Endothelial cell of umbilical vein (primary cell): ENCODE measurements around the gene ZNF365. TPM values are rescaled to one million over a fixed set of nuclear protein-coding genes. Genes with fewer than 3 reads are reported as not detected.

Experiments used
- BruUV-seq: library from RNA; stranded (reverse); fragments of 400-500 nt; replicated peaks from 2 replicates; lab custom pipeline; 2021; lab: Mats Ljungman, UMichigan
- CTCF ChIA-PET: fragments of 300-600, 350-600 bp; sonication (Branson Sonifier 250); formaldehyde crosslinking; loops from one replicate; lab custom pipeline; 2021; ENCODE audit warnings: antibody characterized with exemption, inconsistent platforms; lab: Charles Lee
- POLR2A ChIA-PET: fragments of 300-600, 350-600 bp; sonication (Branson Sonifier 250); formaldehyde crosslinking; loops from one replicate; lab custom pipeline; 2021; ENCODE audit warnings: antibody characterized with exemption, inconsistent platforms; lab: Charles Lee
- DNase-seq: peaks from one replicate; pipeline ENCODE4 v3.0.0-alpha.2; 2011; ENCODE audit warnings: low read depth, low spot score
- FAIRE-seq: peaks from 2 replicates; lab custom pipeline; 2011; peaks lifted over from hg19 to GRCh38; lab: Jason Lieb, UNC
- H2AFZ ChIP-seq: 2 replicates; pipeline ENCODE4 v1.6.0; 2012; ENCODE audit warnings: low read depth, low read length, control low read depth, inconsistent platforms
- H3K27ac ChIP-seq: 2 replicates; pipeline ENCODE4 v1.5.1; 2011; ENCODE audit warnings: low read depth, mild to moderate bottlenecking, control low read depth, low read length, moderate library complexity; ENCODE audit not compliant: insufficient read depth
- H3K27me3 ChIP-seq, 2 experiments: 2 replicates each; pipeline versions ENCODE4 v1.6.0 to v1.6.1; 2011; ENCODE audit warnings: low read length in 2 of 2, mixed read lengths in 1 of 2; ENCODE audit not compliant: control insufficient read depth in 2 of 2, insufficient read depth in 2 of 2
- H3K36me3 ChIP-seq, 2 experiments: 2 replicates in 1 of 2; 3 replicates in 1 of 2; pipeline ENCODE4 v1.5.1; 2011; ENCODE audit warnings: low read length in 2 of 2, mild to moderate bottlenecking in 1 of 2, moderate library complexity in 1 of 2; ENCODE audit not compliant: control insufficient read depth in 2 of 2, insufficient read depth in 2 of 2; ENCODE audit errors: extremely low read depth in 1 of 2
- H3K4me1 ChIP-seq: 3 replicates; pipeline ENCODE4 v1.5.1; 2011; ENCODE audit warnings: mild to moderate bottlenecking, low read length; ENCODE audit not compliant: control insufficient read depth, insufficient read depth; ENCODE audit errors: extremely low read depth
- H3K4me2 ChIP-seq: 2 replicates; pipeline ENCODE4 v1.6.1; 2011; ENCODE audit warnings: low read length, control low read depth, mixed read lengths; ENCODE audit not compliant: insufficient read depth
- H3K4me3 ChIP-seq, 3 experiments: fragments of 200-600 bp in 1 of 3; sonication (generic), shearing (Covaris generic) in 1 of 3; replicated peaks in 1 of 3; 2 replicates each; pipeline ENCODE4 v1.5.1; 2011 to 2016; ENCODE audit warnings: control low read depth in 3 of 3, low read length in 3 of 3, mild to moderate bottlenecking in 2 of 3, inconsistent platforms in 1 of 3, low read depth in 1 of 3, moderate library complexity in 1 of 3; ENCODE audit not compliant: insufficient read depth in 1 of 3
- H3K79me2 ChIP-seq: 2 replicates; pipeline ENCODE4 v1.6.0; 2012; ENCODE audit warnings: low read length, inconsistent platforms; ENCODE audit not compliant: control insufficient read depth, insufficient read depth
- H3K9ac ChIP-seq: replicated peaks from 2 replicates; pipeline ENCODE3; 2011; ENCODE audit warnings: low read length, control low read depth; ENCODE audit not compliant: insufficient read depth; ENCODE audit errors: extremely low read depth
- H3K9me1 ChIP-seq: replicated peaks from 3 replicates; pipeline ENCODE4 v1.6.0; 2011; ENCODE audit warnings: mild to moderate bottlenecking, low read length; ENCODE audit not compliant: control insufficient read depth, insufficient read depth; ENCODE audit errors: extremely low read depth
- H3K9me3 ChIP-seq: replicated peaks from 2 replicates; pipeline ENCODE4 v1.5.1; 2012; ENCODE audit warnings: low read length, inconsistent platforms; ENCODE audit not compliant: control insufficient read depth, insufficient read depth
- H4K20me1 ChIP-seq: replicated peaks from 2 replicates; pipeline ENCODE3; 2011; ENCODE audit warnings: mild to moderate bottlenecking, low read length; ENCODE audit not compliant: control insufficient read depth, insufficient read depth; ENCODE audit errors: extremely low read depth
- FOS ChIP-seq: IDR thresholded peaks from 2 replicates; pipeline ENCODE4 v1.6.1; 2011; ENCODE audit warnings: mild to moderate bottlenecking, low read length, moderate library complexity, borderline replicate concordance; ENCODE audit not compliant: insufficient read depth
- JUN ChIP-seq: IDR thresholded peaks from 2 replicates; pipeline ENCODE4 v1.6.1; 2011; ENCODE audit warnings: borderline replicate concordance, low read depth; ENCODE audit not compliant: insufficient read length, insufficient read depth
- MYC ChIP-seq: IDR thresholded peaks from one replicate; pipeline ENCODE4 v1.6.1; 2011; ENCODE audit warnings: mild to moderate bottlenecking, low read depth, low read length
- POLR2AphosphoS5 ChIP-seq: IDR thresholded peaks from 2 replicates; pipeline ENCODE4 v1.6.1; 2012; ENCODE audit warnings: low read depth, mild to moderate bottlenecking, control low read depth, low read length, moderate library complexity; ENCODE audit not compliant: insufficient read depth
- dilution Hi-C: fragments of 300-500 bp; cut with MboI; formaldehyde crosslinking; loops from one replicate; pipeline ENCODE4 v1.15.0; 2019; ENCODE audit warnings: low sequenced_read_pairs; ENCODE audit not compliant: extremely low pct_ligation_motif_present
- intact Hi-C: fragments of 100-400 bp; cut with micrococcal nuclease; formaldehyde crosslinking; loops from one replicate; pipeline ENCODE4 v1.10.0; 2022
- polyA plus RNA-seq, 4 experiments: library from polyadenylated mRNA; depleted of rRNA in 3 of 4; stranded (reverse) in 3 of 4; unstranded in 1 of 4; fragments of >200 nt; gene quantifications; 2 replicates each; pipeline versions ENCODE4 v1.2.1 to v1.2.3, GENCODE V29; 2011 to 2012; ENCODE audit warnings: missing spikeins in 1 of 4
- total RNA-seq: library from RNA; stranded (reverse); gene quantifications from 2 replicates; pipeline ENCODE4 v1.2.3, GENCODE V29; 2021
- TF ChIP-seq, protein P1 (sequence below): IDR thresholded peaks from 2 replicates; pipeline ENCODE4 v1.6.1; 2011; ENCODE audit not compliant: insufficient read depth, insufficient read length
- TF ChIP-seq, protein P2 (sequence below), 2 donors: IDR thresholded peaks; 1 replicate in 1 of 2; 2 replicates in 1 of 2; pipeline ENCODE4 v1.5.1; 2011; ENCODE audit warnings: low read length in 2 of 2, mild to moderate bottlenecking in 2 of 2, moderate library complexity in 2 of 2, control low read depth in 1 of 2, inconsistent platforms in 1 of 2, low read depth in 1 of 2; ENCODE audit not compliant: insufficient read depth in 1 of 2; ENCODE audit errors: extremely low read depth in 1 of 2

Gene ZNF365
- total and polyA plus RNA-seq, 2 donors (not counting 3 experiments of a cell fraction or from before 2014, with no cell fraction given): 1.3 to 2.9 TPM

DNA sequence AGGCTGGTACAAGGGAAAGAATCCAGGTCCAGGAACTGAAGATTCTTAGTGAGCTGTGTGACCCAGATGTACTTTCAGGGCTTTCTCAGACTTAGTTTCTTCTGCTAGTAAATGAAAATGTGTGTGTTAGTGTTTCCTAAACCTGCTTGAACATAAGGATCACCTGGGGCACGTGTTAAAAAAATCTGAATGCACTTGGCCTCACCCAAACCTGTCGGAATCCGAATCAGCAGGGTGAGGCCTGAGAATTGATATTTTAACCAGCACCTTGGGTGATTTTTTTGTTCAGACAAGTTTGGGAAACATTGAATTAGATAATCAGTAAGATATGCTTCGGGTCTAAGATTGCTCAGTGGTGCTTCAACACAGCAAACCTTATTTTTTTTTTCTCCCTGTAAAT lies 59.7 kb downstream of the ZNF365 start:
- no peak for FAIRE-seq
- Histone ChIP-seq H4K20me1 (no peaks in the 10 kb centered on the region), H3K79me2 (no peaks in the 10 kb centered on the region), H3K9ac (peak overlapping the region; percentile 33), H3K9me3 (no peaks in the 10 kb centered on the region), H3K4me3 (no peak overlapping the region), H3K9me1 (no peaks in the 10 kb centered on the region), H3K27ac (peak overlapping the region; percentile 79), H3K27me3 (no peaks in the 10 kb centered on the region), H3K4me2 (no peak overlapping the region), H2AFZ (peak overlapping the region; percentile 19), H3K36me3 (no peaks in the 10 kb centered on the region), H3K4me1 (peaks cover 19% of the 10 kb centered on the region)
- TF ChIP-seq, protein P1, sequence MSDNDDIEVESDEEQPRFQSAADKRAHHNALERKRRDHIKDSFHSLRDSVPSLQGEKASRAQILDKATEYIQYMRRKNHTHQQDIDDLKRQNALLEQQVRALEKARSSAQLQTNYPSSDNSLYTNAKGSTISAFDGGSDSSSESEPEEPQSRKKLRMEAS: no peak
- TF ChIP-seq JUN: no peak
- TF ChIP-seq, protein P2, sequence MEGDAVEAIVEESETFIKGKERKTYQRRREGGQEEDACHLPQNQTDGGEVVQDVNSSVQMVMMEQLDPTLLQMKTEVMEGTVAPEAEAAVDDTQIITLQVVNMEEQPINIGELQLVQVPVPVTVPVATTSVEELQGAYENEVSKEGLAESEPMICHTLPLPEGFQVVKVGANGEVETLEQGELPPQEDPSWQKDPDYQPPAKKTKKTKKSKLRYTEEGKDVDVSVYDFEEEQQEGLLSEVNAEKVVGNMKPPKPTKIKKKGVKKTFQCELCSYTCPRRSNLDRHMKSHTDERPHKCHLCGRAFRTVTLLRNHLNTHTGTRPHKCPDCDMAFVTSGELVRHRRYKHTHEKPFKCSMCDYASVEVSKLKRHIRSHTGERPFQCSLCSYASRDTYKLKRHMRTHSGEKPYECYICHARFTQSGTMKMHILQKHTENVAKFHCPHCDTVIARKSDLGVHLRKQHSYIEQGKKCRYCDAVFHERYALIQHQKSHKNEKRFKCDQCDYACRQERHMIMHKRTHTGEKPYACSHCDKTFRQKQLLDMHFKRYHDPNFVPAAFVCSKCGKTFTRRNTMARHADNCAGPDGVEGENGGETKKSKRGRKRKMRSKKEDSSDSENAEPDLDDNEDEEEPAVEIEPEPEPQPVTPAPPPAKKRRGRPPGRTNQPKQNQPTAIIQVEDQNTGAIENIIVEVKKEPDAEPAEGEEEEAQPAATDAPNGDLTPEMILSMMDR (IDR thresholded peaks at IDR 0.05; ENCODE audit: extremely low read depth in 1 of 2, insufficient read depth in 1 of 2, low read depth in 1 of 2, low read length in 2 of 2): no peak
- no peak for TF ChIP-seq POLR2AphosphoS5
- TF ChIP-seq MYC: no peak
- no peak for TF ChIP-seq FOS
- no peak for DNase-seq
- CTCF ChIA-PET: interaction anchor here (1.0 to 1.6 kb wide), 4 partner anchors 9 to 384 kb away, joined by 3 to 15 read pairs (median 4); no protein-coding TSS in a partner anchor
- TSS peak; percentile 78 for BruUV-seq
- intact Hi-C loops: loop anchor here (1.0 to 10.0 kb wide), 5 partner anchors 50 to 1619 kb away; partner anchors contain the start of gene ARID5B
- POLR2A ChIA-PET: no interaction called here
- dilution Hi-C loops: no loop called here
